HepG2 (cell line): ENCODE results near the gene LONP1. TPM values are rescaled to one million over a fixed set of nuclear protein-coding genes. Genes with fewer than 3 reads are reported as not detected.
A peak's percentile ranks its signal among the peaks of the same experiment; 100 is the strongest.

ENCODE experiments used
- ATAC-seq: fragments of 200-7000 bp; cut with Tn5 transposase; 3 replicates; pipeline ENCODE4 v1.9.1; 2020; ENCODE audit warnings: mild to moderate bottlenecking, moderate library complexity
- BruUV-seq: library from RNA; stranded (reverse); fragments of 400-500 nt; replicated peaks from 2 replicates; lab custom pipeline; 2021; lab: Mats Ljungman, UMichigan
- CTCF ChIA-PET: fragments of 300-600 bp; formaldehyde crosslinking; extraction: SDS; loops from one replicate; lab custom pipeline; 2021; ENCODE audit warnings: low total read pairs, inconsistent platforms, low intra/inter-chr PET ratio; lab: Yijun Ruan, JAX
- POLR2A ChIA-PET: fragments of 350-600 bp; sonication (Branson Sonifier 250); formaldehyde crosslinking; loops from one replicate; lab custom pipeline; 2020; ENCODE audit warnings: antibody characterized with exemption, inconsistent platforms; lab: Yijun Ruan, JAX
- DNase-seq: peaks from one replicate; pipeline ENCODE4 v3.0.0-alpha.2; 2015; ENCODE audit warnings: low spot score
- FAIRE-seq: peaks from 3 replicates; lab custom pipeline; 2011; peaks lifted over from hg19 to GRCh38; lab: Jason Lieb, UNC
- H2AFZ ChIP-seq: one replicate; pipeline ENCODE4 v1.6.1; 2011; ENCODE audit warnings: low read length, inconsistent platforms
- H3K27ac ChIP-seq: fragments of 300-600 bp; 3 replicates; pipeline ENCODE4 v1.8.0; 2011; ENCODE audit warnings: mixed run types, mild to moderate bottlenecking, mixed read lengths, low read length, inconsistent platforms; ENCODE audit not compliant: insufficient read depth; ENCODE audit errors: extremely low read length
- H3K27me3 ChIP-seq, 2 experiments: fragments of 200-600 bp in 1 of 2; 2 replicates in 1 of 2; 3 replicates in 1 of 2; pipeline versions ENCODE4 v1.6.0 to v1.8.0; 2011; ENCODE audit warnings: low read length in 2 of 2, mild to moderate bottlenecking in 2 of 2, moderate library complexity in 2 of 2, inconsistent platforms in 1 of 2; ENCODE audit not compliant: insufficient read depth in 2 of 2, control insufficient read depth in 1 of 2
- H3K36me3 ChIP-seq, 2 experiments: fragments of 200-600 bp in 1 of 2; replicated peaks in 1 of 2; 2 replicates in 1 of 2; 3 replicates in 1 of 2; pipeline versions ENCODE4 v1.5.1 to v1.8.0; 2011; ENCODE audit warnings: low read length in 2 of 2, inconsistent platforms in 1 of 2; ENCODE audit not compliant: insufficient read depth in 2 of 2, control insufficient read depth in 1 of 2
- H3K4me1 ChIP-seq: 2 replicates; pipeline ENCODE4 v1.5.1; 2012; ENCODE audit warnings: low read length, inconsistent platforms; ENCODE audit not compliant: insufficient read depth
- H3K4me2 ChIP-seq: 2 replicates; pipeline ENCODE4 v1.6.0; 2011; ENCODE audit warnings: low read depth, low read length, inconsistent platforms
- H3K4me3 ChIP-seq, 3 experiments: fragments of 200-600 bp in 1 of 3; sonication (generic), shearing (Covaris generic) in 1 of 3; replicated peaks in 1 of 3; 2 replicates each; pipeline ENCODE4 v1.5.1; 2011 to 2016; ENCODE audit warnings: low read length in 3 of 3, inconsistent platforms in 2 of 3, low read depth in 2 of 3, mild to moderate bottlenecking in 2 of 3, control low read depth in 1 of 3, mixed read lengths in 1 of 3; ENCODE audit not compliant: insufficient read depth in 1 of 3
- H3K79me2 ChIP-seq: one replicate; pipeline ENCODE4 v1.6.1; 2011; ENCODE audit warnings: low read length, inconsistent platforms; ENCODE audit not compliant: insufficient read depth
- H3K9ac ChIP-seq: 2 replicates; pipeline ENCODE4 v1.6.0; 2011; ENCODE audit warnings: mild to moderate bottlenecking, low read depth, low read length, inconsistent platforms; ENCODE audit not compliant: insufficient read depth
- H3K9me3 ChIP-seq: 2 replicates; pipeline ENCODE4 v1.5.1; 2012; ENCODE audit warnings: mild to moderate bottlenecking, low read length
- H4K20me1 ChIP-seq: 2 replicates; pipeline ENCODE4 v1.6.0; 2011; ENCODE audit warnings: inconsistent platforms, mild to moderate bottlenecking, low read length, moderate library complexity; ENCODE audit not compliant: insufficient read depth
- AGO2 ChIP-seq: fragments of 200-400 bp; formaldehyde crosslinking; optimal IDR thresholded peaks from 2 replicates; pipeline ENCODE3; 2017; ENCODE audit warnings: mild to moderate bottlenecking, low read depth, low read length, moderate library complexity
- ATRX ChIP-seq: sonication (generic); formaldehyde crosslinking; IDR thresholded peaks from 2 replicates; pipeline ENCODE4 v1.4.0; 2020; ENCODE audit warnings: missing genetic modification reagents, borderline replicate concordance
- RARG ChIP-seq: sonication (generic); formaldehyde crosslinking; IDR thresholded peaks from 2 replicates; pipeline ENCODE4 v1.4.0; 2020; ENCODE audit warnings: low read depth, mild to moderate bottlenecking, missing genetic modification reagents
- TBL1XR1 ChIP-seq: fragments of 150-350 bp; IDR thresholded peaks from 2 replicates; pipeline ENCODE4 v1.6.1; 2014; ENCODE audit warnings: borderline replicate concordance, low read length; ENCODE audit not compliant: partially characterized antibody
- TCF7L2 ChIP-seq: IDR thresholded peaks from 2 replicates; pipeline ENCODE4 v1.6.1; 2011; ENCODE audit warnings: mild to moderate bottlenecking, low read depth, low read length, moderate library complexity
- TOE1 ChIP-seq: sonication (generic); formaldehyde crosslinking; IDR thresholded peaks from 2 replicates; pipeline ENCODE4 v1.4.0; 2020; ENCODE audit warnings: mild to moderate bottlenecking, missing genetic modification reagents
- ZNF335 ChIP-seq: sonication (generic); formaldehyde crosslinking; IDR thresholded peaks from 2 replicates; pipeline ENCODE4 v1.4.0; 2020; ENCODE audit warnings: missing genetic modification reagents
- ZSCAN20 ChIP-seq: sonication (generic); formaldehyde crosslinking; IDR thresholded peaks from 2 replicates; pipeline ENCODE4 v1.4.0; 2020; ENCODE audit warnings: missing genetic modification reagents, mild to moderate bottlenecking, borderline replicate concordance
- WGBS: methylation state at CpG from one replicate; pipeline ENCODE4 v1.1.6; 2017; ENCODE audit warnings: low lambda C conversion rate; 5-methylcytosine and 5-hydroxymethylcytosine counted together
- in situ Hi-C: cut with HindIII; loops from 2 replicates; pipeline ENCODE4 v1.10.0; 2017; ENCODE audit warnings: low pct_unique_long_range_greater_than_20kb; ENCODE audit not compliant: extremely low pct_ligation_motif_present
- intact Hi-C: fragments of 100-400 bp; cut with micrococcal nuclease; formaldehyde crosslinking; loops from one replicate; pipeline ENCODE4 v1.10.0; 2022; ENCODE audit not compliant: unreplicated experiment
- polyA plus RNA-seq, 8 experiments: library from polyadenylated mRNA; depleted of rRNA in 3 of 8; stranded (reverse) in 7 of 8; unstranded in 1 of 8; fragments of >200 nt; fragmentation: Illumina TruSeq in 4 of 8; extraction: Trizol in 4 of 8; gene quantifications; 2 replicates each; pipeline versions ENCODE4 v1.2.1 to v1.2.3, GENCODE V29; 2011 to 2016; ENCODE audit warnings: low read depth in 4 of 8, missing spikeins in 1 of 8, mixed read lengths in 1 of 8; ENCODE audit not compliant: insufficient read depth in 1 of 8
- total RNA-seq, 5 experiments: library from RNA; depleted of rRNA; stranded (reverse); fragments of >200 nt; fragmentation: Illumina TruSeq; extraction: Trizol; gene quantifications; 2 replicates each; pipeline ENCODE4 v1.2.3, GENCODE V29; 2016; ENCODE audit warnings: low read depth in 1 of 5

Gene LONP1
- total and polyA plus RNA-seq, 2 of the 13 experiments (the other 11 are each of a cell fraction or from before 2014, with no cell fraction given), result 59.5 to 76.8 TPM

GRCh38 chr19:5671600-5671999 lies 48.3 kb downstream of the LONP1 start:
- DNase-seq, result no peak
- Histone ChIP-seq H3K9ac (no peak overlapping the region), H4K20me1 (no peaks in the 10 kb centered on the region), H3K79me2 (no peaks in the 10 kb centered on the region), H3K9me3 (no peaks in the 10 kb centered on the region), H3K4me2 (no peak overlapping the region), H3K4me1 (no peaks in the 10 kb centered on the region), H3K27me3 (no peaks in the 10 kb centered on the region), H3K27ac (no peak overlapping the region), H3K36me3 (peaks cover 23 to 31% of the 10 kb centered on the region in 2 experiments), H2AFZ (no peak overlapping the region), H3K4me3 (no peak overlapping the region)
- CTCF ChIA-PET, result no interaction called here
- no TSS peak for BruUV-seq
- POLR2A ChIA-PET, result interaction anchor here (2.0 kb wide), 1 partner anchor 18 kb away, joined by 4 read pairs; the partner anchor contains the start of gene RPL36
- intact Hi-C loops (no loop called here), in situ Hi-C loops (no loop called here)
- no peak for FAIRE-seq
- TF ChIP-seq ATRX (CRISPR knock-in tag), result no peak
- no peak for TF ChIP-seq TOE1
- TF ChIP-seq ZNF335 (CRISPR knock-in tag), result no peak
- TF ChIP-seq ZSCAN20 (CRISPR knock-in tag), result no peak
- TF ChIP-seq TBL1XR1, result no peak
- no peak for TF ChIP-seq TCF7L2
- no peak for ATAC-seq
- 95% methylated on average over 5 of the region's 7 CpGs for WGBS

DNA sequence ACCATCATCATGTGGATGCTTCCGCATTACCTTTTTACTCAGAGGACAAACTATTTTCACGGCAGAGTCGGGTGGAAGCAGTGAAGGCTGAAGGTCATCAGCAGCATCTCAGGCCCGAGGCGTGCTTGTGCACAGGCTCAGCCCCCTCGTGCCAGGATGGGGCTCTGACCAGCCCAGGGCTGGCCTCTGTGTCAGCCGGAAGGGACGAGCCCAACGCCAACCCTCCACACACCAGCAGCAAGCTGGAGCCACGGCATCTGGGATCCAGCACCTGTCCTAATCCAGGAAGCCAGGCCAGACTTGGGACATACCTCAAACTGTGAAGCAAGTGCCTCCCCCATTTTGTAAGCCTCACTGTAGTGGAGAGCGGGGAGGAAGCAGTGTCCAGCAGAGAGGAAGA lies 50.7 kb downstream of the LONP1 start:
- no peak for DNase-seq
- ChIA-PET POLR2A (no interaction called here), CTCF (no interaction called here)
- Histone ChIP-seq H3K9ac (no peak overlapping the region), H3K27me3 (no peaks in the 10 kb centered on the region), H2AFZ (no peak overlapping the region), H3K4me1 (peaks cover 15% of the 10 kb centered on the region), H3K4me2 (no peak overlapping the region), H3K27ac (no peak overlapping the region), H3K9me3 (no peaks in the 10 kb centered on the region), H3K79me2 (no peaks in the 10 kb centered on the region), H3K36me3 (peaks cover 40 to 54% of the 10 kb centered on the region in 2 experiments), H3K4me3 (no peak overlapping the region), H4K20me1 (0 out of 2 replicates have a peak, but pooled peaks cover 9% of the 10 kb centered on the region)
- intact Hi-C loops (no loop called here), in situ Hi-C loops (no loop called here)
- 95% methylated on average over 11 of the region's 11 CpGs for WGBS
- no peak for FAIRE-seq
- no TSS peak for BruUV-seq
- TF ChIP-seq AGO2 (peak; percentile 88), RARG (CRISPR knock-in tag) (no peak)
- no peak for ATAC-seq
